WI38 (cell line): ENCODE results near the gene SLC9A9.

Experiments
- H3K4me3 ChIP-seq: 2 replicates; pipeline ENCODE4 v1.5.1; 2011; ENCODE audit warnings: low read depth, mild to moderate bottlenecking, control low read depth, low read length
- TF ChIP-seq, protein P1 (sequence below): IDR thresholded peaks from 2 replicates; pipeline ENCODE4 v1.5.1; 2012; ENCODE audit warnings: low read depth, mild to moderate bottlenecking, control low read depth, low read length

Gene SLC9A9

DNA sequence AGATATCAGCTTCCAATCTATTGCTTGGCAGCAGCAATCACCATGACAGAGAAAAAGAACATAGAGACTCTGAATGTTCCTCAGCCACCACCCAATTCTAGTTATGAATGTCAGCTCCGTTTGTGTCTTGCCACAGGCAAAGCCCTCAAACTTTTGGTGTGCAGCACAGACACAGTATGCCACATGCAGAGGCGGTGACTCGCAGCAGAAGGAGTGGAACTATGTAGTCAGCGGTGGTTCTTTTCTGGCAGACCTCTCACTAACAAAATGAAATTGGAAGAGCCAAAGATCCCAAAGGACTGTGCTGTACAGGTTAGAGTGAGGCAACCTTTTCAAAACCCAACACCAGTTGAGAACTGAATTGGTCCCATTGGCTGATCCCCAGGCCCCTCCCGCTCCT lies 220.9 kb downstream of the SLC9A9 start:
- TF ChIP-seq, protein P1, sequence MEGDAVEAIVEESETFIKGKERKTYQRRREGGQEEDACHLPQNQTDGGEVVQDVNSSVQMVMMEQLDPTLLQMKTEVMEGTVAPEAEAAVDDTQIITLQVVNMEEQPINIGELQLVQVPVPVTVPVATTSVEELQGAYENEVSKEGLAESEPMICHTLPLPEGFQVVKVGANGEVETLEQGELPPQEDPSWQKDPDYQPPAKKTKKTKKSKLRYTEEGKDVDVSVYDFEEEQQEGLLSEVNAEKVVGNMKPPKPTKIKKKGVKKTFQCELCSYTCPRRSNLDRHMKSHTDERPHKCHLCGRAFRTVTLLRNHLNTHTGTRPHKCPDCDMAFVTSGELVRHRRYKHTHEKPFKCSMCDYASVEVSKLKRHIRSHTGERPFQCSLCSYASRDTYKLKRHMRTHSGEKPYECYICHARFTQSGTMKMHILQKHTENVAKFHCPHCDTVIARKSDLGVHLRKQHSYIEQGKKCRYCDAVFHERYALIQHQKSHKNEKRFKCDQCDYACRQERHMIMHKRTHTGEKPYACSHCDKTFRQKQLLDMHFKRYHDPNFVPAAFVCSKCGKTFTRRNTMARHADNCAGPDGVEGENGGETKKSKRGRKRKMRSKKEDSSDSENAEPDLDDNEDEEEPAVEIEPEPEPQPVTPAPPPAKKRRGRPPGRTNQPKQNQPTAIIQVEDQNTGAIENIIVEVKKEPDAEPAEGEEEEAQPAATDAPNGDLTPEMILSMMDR: no peak
- H3K4me3 ChIP-seq: no peak overlapping the region

- no peak overlapping the region for H3K4me3 ChIP-seq
- TF ChIP-seq, protein P1: no peak
Observed at GRCh38 chr3:143619231-143619630, 229.0 kb downstream of the SLC9A9 start.

GRCh38 chr3:143617050-143617449 lies 231.2 kb downstream of the SLC9A9 start:
- H3K4me3 ChIP-seq: no peak overlapping the region
- TF ChIP-seq, protein P1: no peak

- H3K4me3 ChIP-seq: no peak overlapping the region
- TF ChIP-seq, protein P1: no peak
Observed at GRCh38 chr3:143613226-143613625, 235.0 kb downstream of the SLC9A9 start.

- TF ChIP-seq, protein P1: no peak
- no peak overlapping the region for H3K4me3 ChIP-seq
Observed at GRCh38 chr3:143612541-143612940, 235.7 kb downstream of the SLC9A9 start.

DNA sequence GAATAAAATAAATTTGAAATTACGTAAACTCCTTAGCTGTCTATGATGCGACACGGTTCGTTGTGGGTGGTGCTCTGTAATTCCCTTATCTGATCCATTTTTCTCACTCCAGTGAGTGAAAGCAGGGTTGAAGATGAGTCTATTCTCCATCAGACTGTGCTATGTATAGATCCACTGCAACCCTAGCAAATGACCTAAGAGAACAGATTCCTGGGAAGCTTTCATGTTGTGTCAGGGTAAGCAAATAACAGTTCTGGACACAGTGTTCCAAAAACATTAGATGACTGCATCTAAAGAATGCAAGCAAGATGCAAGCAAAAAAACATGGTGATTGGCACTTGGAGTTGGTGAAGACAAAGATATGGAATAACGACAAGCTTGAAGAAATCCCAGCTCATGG lies 239.3 kb downstream of the SLC9A9 start:
- H3K4me3 ChIP-seq: no peak overlapping the region

DNA sequence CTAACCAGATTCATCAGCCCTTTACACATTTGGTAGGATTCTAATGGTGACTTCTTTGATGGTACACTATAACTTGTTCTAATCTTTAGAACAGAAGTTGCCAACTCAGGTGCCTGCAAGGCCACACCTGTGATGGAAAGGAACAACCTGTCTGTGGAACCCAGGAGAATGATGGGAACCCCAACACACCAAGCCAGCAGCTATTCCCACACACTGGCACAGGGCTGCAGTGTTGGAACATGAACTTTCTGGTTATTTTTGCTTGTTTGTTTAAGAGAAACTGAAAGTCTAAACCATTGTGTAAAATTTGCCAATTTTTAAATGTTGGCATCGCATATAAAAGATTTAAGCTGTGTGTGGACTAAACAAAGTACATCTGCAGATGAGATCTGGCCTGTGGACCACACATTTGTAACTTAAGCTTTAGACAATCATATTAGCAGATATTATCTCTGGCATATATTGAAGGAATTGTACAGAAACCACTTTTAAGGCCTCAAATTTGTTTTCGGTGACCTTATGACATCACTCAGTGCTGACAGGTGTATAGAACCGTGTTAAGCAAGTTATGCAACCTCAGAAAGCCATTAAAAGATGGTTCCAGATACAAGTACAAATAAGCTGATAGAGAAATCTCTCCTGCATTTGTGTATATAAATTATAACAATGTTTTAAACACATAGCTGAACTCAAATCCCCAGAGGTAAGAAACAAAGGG lies 242.9 kb downstream of the SLC9A9 start:
- H3K4me3 ChIP-seq: no peak overlapping the region
- TF ChIP-seq, protein P1: no peak

More for the DNA sequence above, 239.3 kb downstream of the SLC9A9 start:
- TF ChIP-seq, protein P1: no peak
